ENCODE results near the gene ICOS.
"Not testable (repeated sequence)": the region's sequence is repeated elsewhere in the genome, so short reads cannot be mapped to it uniquely, and the experiment has no call there.

Gene ICOS

GRCh38 chr2:203983064-203983715, 46.6 kb downstream of the ICOS start:
- no peak for DNase-seq

- not testable (repeated sequence) for DNase-seq
Observed at GRCh38 chr2:203985978-203986377, 49.4 kb downstream of the ICOS start.

- DNase-seq = peak; percentile 46
Observed at GRCh38 chr2:203987959-203988358, 51.4 kb downstream of the ICOS start.

GRCh38 chr2:203988500-203989260, 52.1 kb downstream of the ICOS start:
- peak; percentile 58 for DNase-seq

GRCh38 chr2:203989521-203989920, 53.0 kb downstream of the ICOS start:
- no peak for DNase-seq

GRCh38 chr2:203992509-203992908, 55.9 kb downstream of the ICOS start:
- DNase-seq = peak; percentile 70

- no peak for DNase-seq
Observed at GRCh38 chr2:203993011-203993410, 56.4 kb downstream of the ICOS start.

- peak; percentile 69 for DNase-seq
Observed at GRCh38 chr2:203993560-203993959, 57.0 kb downstream of the ICOS start.

GRCh38 chr2:203994735-203995134, 58.2 kb downstream of the ICOS start:
- DNase-seq = peak; percentile 71

- DNase-seq = no peak
Observed at GRCh38 chr2:203996692-203997091, 60.1 kb downstream of the ICOS start.

- peak; percentile 80 for DNase-seq
Observed at GRCh38 chr2:203997481-203997880, 60.9 kb downstream of the ICOS start.

GRCh38 chr2:203997980-203998809, 61.6 kb downstream of the ICOS start:
- peak; percentile 62 for DNase-seq

- no peak for DNase-seq
Observed at GRCh38 chr2:203999835-204000234, 63.3 kb downstream of the ICOS start.

GRCh38 chr2:204000446-204000845, 63.9 kb downstream of the ICOS start:
- DNase-seq = no peak

GRCh38 chr2:204003276-204003990, 66.9 kb downstream of the ICOS start:
- no peak for DNase-seq

- no peak for DNase-seq
Observed at GRCh38 chr2:204004912-204005311, 68.3 kb downstream of the ICOS start.

GRCh38 chr2:204005940-204006721, 69.6 kb downstream of the ICOS start:
- DNase-seq = peak; percentile 71

- no peak for DNase-seq
Observed at GRCh38 chr2:204008352-204008751, 71.8 kb downstream of the ICOS start.

GRCh38 chr2:204010628-204011560, 74.3 kb downstream of the ICOS start:
- DNase-seq = peak; percentile 67

All from activated CD4-positive, alpha-beta T cell treated with anti-CD3 and anti-CD28 coated beads, Interleukin-2, amount 50 U/mL, for 16 hours (primary cell).